Measurements from ENCODE around the gene MACROH2A2. TPM values are rescaled to one million over a fixed set of nuclear protein-coding genes. Genes with fewer than 3 reads are reported as not detected.
A peak's percentile ranks its signal among the peaks of the same experiment; 100 is the strongest.

The MACROH2A2 gene
- total and polyA plus RNA-seq, 2 of the 13 experiments (the other 11 are each of a cell fraction or from before 2014, with no cell fraction given): 9.8 to 43.1 TPM

- H3K27ac ChIP-seq (ENCODE audit: extremely low read length, insufficient read depth, low read length): peak overlapping the region; percentile 75
- peak overlapping the region; percentile 15 for H2AFZ ChIP-seq (ENCODE audit: low read length)
- H3K4me3 ChIP-seq (replicated peaks in 1 of 3; ENCODE audit: insufficient read depth in 1 of 3, low read depth in 2 of 3, low read length in 3 of 3): peak overlapping the region; percentile 85 to 87 (median 85)
- ChIA-PET POLR2A (interaction anchor here (0.8 to 1.3 kb wide), 3 partner anchors 77 to 117 kb away, joined by 3 to 7 read pairs (median 4); partner anchors contain the start of genes SAR1A and TYSND1), CTCF (ENCODE audit: low intra/inter-chr PET ratio, low total read pairs) (no interaction called here)
- no peak for FAIRE-seq
- WGBS (ENCODE audit: low lambda C conversion rate): 4% methylated on average over 25 of the region's 33 CpGs
- ATAC-seq: peak; percentile 54
- no TSS peak for BruUV-seq (replicated peaks)
- H3K9ac ChIP-seq (ENCODE audit: insufficient read depth, low read depth, low read length): peak overlapping the region; percentile 76
- in situ Hi-C loops (cut with HindIII; ENCODE audit: extremely low pct_ligation_motif_present, low pct_unique_long_range_greater_than_20kb): no loop called here
- intact Hi-C loops (cut with micrococcal nuclease; ENCODE audit: unreplicated experiment): loop anchor here (2.0 to 5.0 kb wide), 2 partner anchors 33 to 85 kb away; no protein-coding TSS in a partner anchor
- no peaks in the 10 kb centered on the region for H3K27me3 ChIP-seq (ENCODE audit: control insufficient read depth in 1 of 2, insufficient read depth in 2 of 2, low read length in 2 of 2)
- no peaks in the 10 kb centered on the region for H3K36me3 ChIP-seq (replicated peaks in 1 of 2; ENCODE audit: control insufficient read depth in 1 of 2, insufficient read depth in 2 of 2, low read length in 2 of 2)
- no peaks in the 10 kb centered on the region for H3K9me3 ChIP-seq (ENCODE audit: low read length)
- no peaks in the 10 kb centered on the region for H4K20me1 ChIP-seq (ENCODE audit: insufficient read depth, low read length)
- H3K4me1 ChIP-seq (ENCODE audit: insufficient read depth, low read length): peaks cover 23% of the 10 kb centered on the region
- H3K4me2 ChIP-seq (ENCODE audit: low read depth, low read length): peak overlapping the region; percentile 97
- peak; percentile 20 for DNase-seq (ENCODE audit: low spot score)
- H3K79me2 ChIP-seq (ENCODE audit: insufficient read depth, low read length): peaks cover 21% of the 10 kb centered on the region
- peak; percentile 33; the same call in 1 of the 2 replicates for TF ChIP-seq GMEB1 (CRISPR knock-in tag; IDR thresholded peaks at IDR 0.05; ENCODE audit: borderline replicate concordance)
- peak; percentile 21; the same call in 1 of the 2 replicates for TF ChIP-seq NFKB2 (CRISPR knock-in tag; IDR thresholded peaks at IDR 0.05; ENCODE audit: borderline replicate concordance)
- TF ChIP-seq HOXA3 (CRISPR knock-in tag; IDR thresholded peaks at IDR 0.05): peak; percentile 9; the same call in 1 of the 2 replicates
- peak; percentile 56; the same call in 1 of the 2 replicates for TF ChIP-seq ADNP (CRISPR knock-in tag; IDR thresholded peaks at IDR 0.05)
- no peak for TF ChIP-seq PCBP2 (optimal IDR thresholded peaks at IDR 0.05; ENCODE audit: low read depth, low read length, poor library complexity, severe bottlenecking)
- 0 out of 2 replicates have a peak, but pooled peaks have one; percentile 20 for TF ChIP-seq ZNF605 (CRISPR knock-in tag; IDR thresholded peaks at IDR 0.05)
- TF ChIP-seq ZNF574 (CRISPR knock-in tag; IDR thresholded peaks at IDR 0.05): peak; percentile 77
- TF ChIP-seq TFDP2 (CRISPR knock-in tag; IDR thresholded peaks at IDR 0.05): peak; percentile 32; the same call in 1 of the 2 replicates
- 0 out of 2 replicates have a peak, but pooled peaks have one; percentile 31 for TF ChIP-seq ELF4 (CRISPR knock-in tag; IDR thresholded peaks at IDR 0.05; ENCODE audit: borderline replicate concordance)
- TF ChIP-seq AKNA (CRISPR knock-in tag; IDR thresholded peaks at IDR 0.05; ENCODE audit: borderline replicate concordance): no peak
Observed at GRCh38 chr10:70053841-70054288, 1.2 kb downstream of the MACROH2A2 start.
